ENCODE measurements around the gene S1PR3.

S1PR3 gene

DNA sequence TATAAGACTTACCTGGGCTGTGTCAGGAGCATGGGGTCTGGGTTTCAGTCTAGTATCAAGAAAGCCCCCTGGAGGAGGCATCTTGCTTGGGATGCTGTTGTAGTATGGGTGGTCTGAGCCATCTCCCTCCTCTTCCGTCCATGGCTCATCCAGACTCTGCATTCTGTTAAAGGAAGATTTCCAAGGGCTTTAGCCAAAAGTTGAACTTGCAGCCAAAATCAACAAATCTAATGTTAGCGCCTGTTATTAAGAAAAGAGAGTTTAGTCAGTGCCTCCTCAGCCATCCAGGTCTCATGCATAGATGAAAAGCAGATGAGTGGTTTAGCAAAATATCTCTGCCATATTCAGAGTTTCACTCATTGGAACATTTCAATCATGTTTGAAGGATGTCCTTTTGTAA, 55.6 kb downstream of the S1PR3 start:
- H3K27me3 ChIP-seq (ENCODE audit: control insufficient read depth, insufficient read depth, low read length) = no peaks in the 10 kb centered on the region
- H3K4me1 ChIP-seq (ENCODE audit: control insufficient read depth, insufficient read depth, low read length) = peaks cover 6% of the 10 kb centered on the region
- H3K36me3 ChIP-seq (ENCODE audit: insufficient read depth, low read length) = no peaks in the 10 kb centered on the region
- no peak overlapping the region for H3K4me3 ChIP-seq (ENCODE audit: low read length)
- H3K9ac ChIP-seq (ENCODE audit: low read depth, low read length) = no peak overlapping the region
- no peaks in the 10 kb centered on the region for H3K9me3 ChIP-seq (replicated peaks; ENCODE audit: low read length)
- H3K4me2 ChIP-seq (ENCODE audit: low read length) = peak overlapping the region; percentile 42

- no peaks in the 10 kb centered on the region for H3K36me3 ChIP-seq (ENCODE audit: insufficient read depth, low read length)
- H3K4me2 ChIP-seq (ENCODE audit: low read length) = no peak overlapping the region
- H3K4me1 ChIP-seq (ENCODE audit: control insufficient read depth, insufficient read depth, low read length) = peaks cover 6% of the 10 kb centered on the region
- no peaks in the 10 kb centered on the region for H3K27me3 ChIP-seq (ENCODE audit: control insufficient read depth, insufficient read depth, low read length)
- no peak overlapping the region for H3K9ac ChIP-seq (ENCODE audit: low read depth, low read length)
- no peaks in the 10 kb centered on the region for H3K9me3 ChIP-seq (replicated peaks; ENCODE audit: low read length)
- H3K4me3 ChIP-seq (ENCODE audit: low read length) = no peak overlapping the region
Measured at GRCh38 chr9:89047667-89048066, 56.4 kb downstream of the S1PR3 start.

- no peak overlapping the region for H3K4me2 ChIP-seq (ENCODE audit: low read length)
- H3K36me3 ChIP-seq (ENCODE audit: insufficient read depth, low read length) = no peaks in the 10 kb centered on the region
- H3K4me3 ChIP-seq (ENCODE audit: low read length) = no peak overlapping the region
- H3K4me1 ChIP-seq (ENCODE audit: control insufficient read depth, insufficient read depth, low read length) = peaks cover 6% of the 10 kb centered on the region
- H3K9me3 ChIP-seq (replicated peaks; ENCODE audit: low read length) = no peaks in the 10 kb centered on the region
- no peak overlapping the region for H3K9ac ChIP-seq (ENCODE audit: low read depth, low read length)
- H3K27me3 ChIP-seq (ENCODE audit: control insufficient read depth, insufficient read depth, low read length) = no peaks in the 10 kb centered on the region
Measured at GRCh38 chr9:89048616-89049015, 57.3 kb downstream of the S1PR3 start.

DNA sequence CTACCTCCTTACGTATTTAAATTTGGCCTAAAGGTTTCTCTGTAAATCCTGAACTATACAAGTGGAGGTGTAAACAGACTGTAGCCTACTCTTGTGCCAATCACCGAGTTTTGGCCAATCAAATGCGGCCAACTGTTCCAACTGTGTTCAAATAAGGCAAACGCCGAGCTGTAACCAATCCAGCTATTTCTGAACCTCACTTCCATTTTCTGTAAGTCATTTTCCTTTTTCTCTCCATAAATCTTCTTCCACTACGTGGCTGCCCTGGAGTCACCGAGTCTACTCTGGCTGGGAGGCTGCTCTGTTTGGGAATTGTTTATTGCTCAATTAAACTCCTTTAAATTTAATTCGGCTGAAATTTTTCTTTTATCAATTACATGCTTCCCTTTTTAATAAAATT, 58.4 kb downstream of the S1PR3 start:
- no peak overlapping the region for H3K4me2 ChIP-seq (ENCODE audit: low read length)
- no peaks in the 10 kb centered on the region for H3K9me3 ChIP-seq (replicated peaks; ENCODE audit: low read length)
- peaks cover 6% of the 10 kb centered on the region for H3K4me1 ChIP-seq (ENCODE audit: control insufficient read depth, insufficient read depth, low read length)
- no peaks in the 10 kb centered on the region for H3K36me3 ChIP-seq (ENCODE audit: insufficient read depth, low read length)
- H3K27me3 ChIP-seq (ENCODE audit: control insufficient read depth, insufficient read depth, low read length) = no peaks in the 10 kb centered on the region
- no peak overlapping the region for H3K4me3 ChIP-seq (ENCODE audit: low read length)
- H3K9ac ChIP-seq (ENCODE audit: low read depth, low read length) = no peak overlapping the region

- Histone ChIP-seq H3K4me1 (ENCODE audit: control insufficient read depth, insufficient read depth, low read length) (peaks cover 5% of the 10 kb centered on the region), H3K4me3 (ENCODE audit: low read length) (no peak overlapping the region), H3K36me3 (ENCODE audit: insufficient read depth, low read length) (no peaks in the 10 kb centered on the region), H3K9ac (ENCODE audit: low read depth, low read length) (no peak overlapping the region), H3K27me3 (ENCODE audit: control insufficient read depth, insufficient read depth, low read length) (no peaks in the 10 kb centered on the region), H3K9me3 (replicated peaks; ENCODE audit: low read length) (no peaks in the 10 kb centered on the region), H3K4me2 (ENCODE audit: low read length) (no peak overlapping the region)
Measured at GRCh38 chr9:89051421-89052025, 60.3 kb downstream of the S1PR3 start.

GRCh38 chr9:89052470-89053097, 61.3 kb downstream of the S1PR3 start:
- Histone ChIP-seq H3K4me2 (ENCODE audit: low read length) (no peak overlapping the region), H3K36me3 (ENCODE audit: insufficient read depth, low read length) (no peaks in the 10 kb centered on the region), H3K9me3 (replicated peaks; ENCODE audit: low read length) (no peaks in the 10 kb centered on the region), H3K4me3 (ENCODE audit: low read length) (no peak overlapping the region), H3K27me3 (ENCODE audit: control insufficient read depth, insufficient read depth, low read length) (no peaks in the 10 kb centered on the region), H3K9ac (ENCODE audit: low read depth, low read length) (no peak overlapping the region), H3K4me1 (ENCODE audit: control insufficient read depth, insufficient read depth, low read length) (no peaks in the 10 kb centered on the region)

DNA sequence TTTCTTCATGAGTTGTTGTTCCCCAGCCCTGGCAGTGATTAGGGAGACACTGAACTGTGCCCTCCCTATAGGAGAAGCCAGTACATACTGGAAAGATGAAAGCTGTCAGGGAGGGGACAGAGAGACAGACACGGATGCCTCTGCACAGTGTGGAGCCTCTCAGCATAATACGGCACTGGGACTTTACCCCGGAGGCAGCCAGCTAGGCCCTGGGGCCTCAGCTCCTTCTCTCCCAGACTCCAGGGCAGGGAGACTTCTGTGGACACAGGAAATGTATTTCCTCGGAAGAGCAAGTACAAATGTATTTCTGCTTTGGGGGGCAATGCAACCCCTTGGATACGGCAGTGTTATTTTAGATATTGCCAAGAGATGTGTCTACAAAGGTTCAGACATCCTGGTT, 62.0 kb downstream of the S1PR3 start:
- H3K27me3 ChIP-seq (ENCODE audit: control insufficient read depth, insufficient read depth, low read length) = no peaks in the 10 kb centered on the region
- no peak overlapping the region for H3K4me3 ChIP-seq (ENCODE audit: low read length)
- no peak overlapping the region for H3K9ac ChIP-seq (ENCODE audit: low read depth, low read length)
- H3K36me3 ChIP-seq (ENCODE audit: insufficient read depth, low read length) = no peaks in the 10 kb centered on the region
- H3K4me2 ChIP-seq (ENCODE audit: low read length) = no peak overlapping the region
- no peaks in the 10 kb centered on the region for H3K4me1 ChIP-seq (ENCODE audit: control insufficient read depth, insufficient read depth, low read length)
- no peaks in the 10 kb centered on the region for H3K9me3 ChIP-seq (replicated peaks; ENCODE audit: low read length)

Data from skeletal muscle satellite cell (primary cell).